GM12873 (cell line): ENCODE data around the gene SCLY.

Experiments
- CTCF ChIP-seq: IDR thresholded peaks from 2 replicates; pipeline ENCODE4 v1.5.1; 2012; ENCODE audit warnings: low read depth, mild to moderate bottlenecking, moderate library complexity, low read length, control low read depth; ENCODE audit not compliant: insufficient read depth; ENCODE audit errors: missing control alignments

Gene SCLY

GRCh38 chr2:238059505-238059904 is 1.3 kb upstream of the SCLY start:
- no peak for TF ChIP-seq CTCF

DNA sequence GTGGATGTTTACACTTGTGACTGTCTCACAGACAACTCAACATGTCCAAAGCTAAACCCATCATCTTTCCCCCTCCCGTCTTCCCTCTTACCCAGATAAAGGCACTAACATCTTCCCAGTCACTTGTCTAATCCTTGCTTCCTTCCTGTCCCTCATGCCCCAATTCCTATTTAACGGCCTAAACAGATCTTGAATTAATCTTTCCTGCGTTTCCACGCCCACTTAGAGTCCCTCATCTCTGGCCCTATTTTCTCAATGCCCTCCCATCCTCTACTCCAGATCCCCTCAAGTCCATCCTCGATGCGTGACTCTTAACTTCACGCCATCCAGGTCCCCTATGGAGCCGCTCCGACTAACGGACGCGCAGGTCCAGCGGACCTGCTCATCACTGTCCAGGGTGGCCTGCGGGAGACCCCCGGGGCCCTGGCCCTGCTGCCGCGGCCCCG is 682 bp upstream of the SCLY start:
- TF ChIP-seq CTCF: no peak

DNA sequence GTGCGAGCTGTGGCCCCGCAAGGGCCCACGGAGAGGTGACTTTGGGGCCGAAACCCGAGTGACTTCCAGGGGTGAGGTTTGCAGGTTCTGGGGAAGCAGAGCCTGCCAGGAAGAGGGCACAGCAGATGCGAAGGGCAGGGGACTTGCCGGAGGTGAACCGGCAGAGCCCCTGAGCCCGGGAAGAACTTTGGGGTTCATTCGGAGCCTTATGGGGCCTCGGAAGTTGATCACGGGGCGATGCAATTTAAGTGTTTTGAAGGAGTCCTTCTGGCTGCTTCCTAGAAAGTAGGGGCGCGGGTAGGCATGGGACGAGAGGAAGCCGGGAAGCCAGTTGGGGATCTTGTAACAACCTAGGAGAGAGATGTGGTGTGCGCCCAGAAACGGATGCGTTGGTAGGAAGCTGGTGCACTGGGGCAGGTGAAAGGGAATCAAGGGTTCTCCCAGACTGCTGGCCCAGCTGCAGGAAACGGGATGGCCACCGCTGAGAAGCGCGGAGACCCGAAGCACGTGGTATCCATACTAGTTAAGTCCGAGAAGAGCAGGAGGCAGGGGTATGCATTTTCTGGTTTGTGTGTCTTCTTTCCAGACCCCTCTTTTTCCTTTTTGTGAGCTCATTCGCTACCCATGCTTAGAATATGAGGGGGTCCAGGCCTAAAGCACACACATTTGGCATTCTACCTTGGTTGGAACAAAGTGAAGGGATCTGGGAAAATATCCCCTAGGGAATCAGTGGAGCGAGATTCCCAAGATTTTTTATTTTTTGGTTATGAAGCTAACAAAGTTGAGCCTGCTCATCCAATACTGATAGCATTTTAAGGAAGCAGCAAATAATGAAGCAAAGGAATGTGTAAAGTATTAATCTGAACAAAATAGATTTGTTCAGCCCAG is 758 bp downstream of the SCLY start:
- TF ChIP-seq CTCF: no peak

- no peak for TF ChIP-seq CTCF
Measured at GRCh38 chr2:238063414-238064189, 2.8 kb downstream of the SCLY start.

DNA sequence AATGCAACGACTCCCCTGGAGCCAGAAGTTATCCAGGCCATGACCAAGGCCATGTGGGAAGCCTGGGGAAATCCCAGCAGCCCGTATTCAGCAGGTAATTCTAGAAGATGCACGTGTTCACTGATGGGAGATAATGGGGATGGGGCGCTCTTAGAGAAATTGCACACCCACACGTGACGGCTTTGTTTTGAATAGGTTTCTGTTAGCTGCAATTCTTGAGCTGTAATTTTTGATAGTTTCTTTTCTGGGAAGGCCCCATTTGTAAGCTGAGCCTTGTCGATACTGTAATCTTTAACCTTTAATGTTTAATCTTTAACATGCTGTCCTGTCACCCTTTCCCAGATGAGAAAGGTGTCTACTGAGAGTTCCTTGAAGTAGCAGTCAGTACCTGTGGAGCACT is 3.6 kb downstream of the SCLY start:
- TF ChIP-seq CTCF: no peak

DNA sequence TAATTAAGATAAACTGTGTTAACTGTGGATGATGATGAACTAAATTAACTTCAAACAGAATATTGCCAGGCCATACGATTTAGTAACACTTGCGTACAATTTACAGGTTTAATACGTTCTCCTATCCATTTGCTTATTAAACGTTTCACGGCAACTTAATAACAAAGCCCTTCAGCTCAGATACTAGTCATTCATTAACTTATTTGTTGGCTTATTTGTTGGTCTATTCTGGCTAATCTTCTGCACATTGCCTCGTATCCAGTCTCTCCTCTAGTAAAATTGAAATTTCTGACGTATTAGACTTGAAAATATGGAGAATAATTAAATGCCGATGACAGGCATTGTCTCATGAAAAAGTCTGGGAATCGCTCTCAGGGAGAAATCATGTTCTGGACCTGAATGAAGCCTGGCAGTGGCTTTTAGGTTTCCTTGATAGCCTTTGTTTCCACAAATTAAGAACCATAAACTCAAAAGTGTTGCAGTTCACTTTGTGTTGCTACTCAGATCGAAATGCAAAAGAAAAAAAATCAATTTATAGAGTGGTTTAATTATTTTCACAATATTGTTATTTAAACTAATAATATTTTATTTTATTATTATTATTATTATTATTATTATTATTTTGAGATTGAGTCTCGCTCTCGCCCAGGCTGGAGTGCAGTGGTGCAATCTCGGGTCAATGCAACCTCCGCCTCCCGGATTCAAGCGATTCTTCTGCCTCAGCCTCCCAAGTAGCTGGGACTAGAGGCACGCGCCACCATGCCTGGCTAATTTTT is 4.5 kb downstream of the SCLY start:
- TF ChIP-seq CTCF: no peak
